Body of pancreas (tissue), 4 donors: ENCODE data around the gene TMEM178B. TPM values are rescaled to one million over a fixed set of nuclear protein-coding genes. Genes with fewer than 3 reads are reported as not detected.

Experiments used
- ATAC-seq: fragments of 150-250 bp; one replicate; pipeline ENCODE4 v1.9.1; 2016
- DNase-seq, 4 donors: peaks; one replicate each; pipeline ENCODE4 v3.0.0-alpha.2; 2019
- H3K27ac ChIP-seq, 4 donors: fragments of 200-600 bp; sonication (generic); 1 replicate in 3 of 4; 2 replicates in 1 of 4; pipeline versions ENCODE4 v1.5.1 to v1.6.1; 2016 to 2019; ENCODE audit warnings: mild to moderate bottlenecking in 1 of 4, mixed read lengths in 1 of 4, moderate library complexity in 1 of 4
- H3K27me3 ChIP-seq, 2 donors: fragments of 200-600 bp; sonication (generic); one replicate each; pipeline ENCODE4 v1.6.0; 2016; ENCODE audit warnings: mild to moderate bottlenecking in 1 of 2
- H3K36me3 ChIP-seq, 2 donors: fragments of 200-600 bp; sonication (generic); replicated peaks in 1 of 2; 2 replicates each; pipeline ENCODE4 v1.5.1; 2016; ENCODE audit warnings: low read depth in 2 of 2; ENCODE audit not compliant: insufficient read depth in 1 of 2
- H3K4me1 ChIP-seq: fragments of 200-600 bp; sonication (generic); one replicate; pipeline ENCODE4 v1.6.0; 2016
- H3K4me3 ChIP-seq, 2 donors: fragments of 200-600 bp; sonication (generic); 1 replicate in 1 of 2; 2 replicates in 1 of 2; pipeline ENCODE4 v1.5.1; 2016 to 2019
- H3K9me3 ChIP-seq, 3 donors: fragments of 200-600 bp; sonication (generic); 1 replicate in 2 of 3; 2 replicates in 1 of 3; pipeline ENCODE4 v1.5.1; 2016
- POLR2A ChIP-seq, 3 donors: fragments of 450-650 bp; IDR thresholded peaks; one replicate each; pipeline ENCODE4 v1.6.1; 2016; ENCODE audit warnings: antibody characterized with exemption in 3 of 3, mild to moderate bottlenecking in 2 of 3
- WGBS, 2 donors: methylation state at CpG; one replicate each; pipeline ENCODE4 v1.1.5; 2017; 5-methylcytosine and 5-hydroxymethylcytosine counted together
- intact Hi-C: fragments of 100-400 bp; cut with DNase I; formaldehyde crosslinking; loops from one replicate; pipeline ENCODE4 v1.15.1; 2023
- total RNA-seq, 2 donors: library from RNA; depleted of rRNA; stranded (reverse); fragments of >200 nt; gene quantifications; one replicate each; pipeline ENCODE4 v1.1.0, GENCODE V29; 2016
- TF ChIP-seq, protein P1 (sequence below), 7 experiments: fragments of 450-650 bp in 4 of 7; fragments of 200-600 bp in 3 of 7; sonication (generic) in 3 of 7; IDR thresholded peaks; one replicate each; pipeline ENCODE4 v1.5.1; 2016 to 2019; ENCODE audit warnings: antibody characterized with exemption in 7 of 7

TMEM178B gene
- total RNA-seq, 2 donors from 2014 or later, result 1.0 to 11.9 TPM

DNA sequence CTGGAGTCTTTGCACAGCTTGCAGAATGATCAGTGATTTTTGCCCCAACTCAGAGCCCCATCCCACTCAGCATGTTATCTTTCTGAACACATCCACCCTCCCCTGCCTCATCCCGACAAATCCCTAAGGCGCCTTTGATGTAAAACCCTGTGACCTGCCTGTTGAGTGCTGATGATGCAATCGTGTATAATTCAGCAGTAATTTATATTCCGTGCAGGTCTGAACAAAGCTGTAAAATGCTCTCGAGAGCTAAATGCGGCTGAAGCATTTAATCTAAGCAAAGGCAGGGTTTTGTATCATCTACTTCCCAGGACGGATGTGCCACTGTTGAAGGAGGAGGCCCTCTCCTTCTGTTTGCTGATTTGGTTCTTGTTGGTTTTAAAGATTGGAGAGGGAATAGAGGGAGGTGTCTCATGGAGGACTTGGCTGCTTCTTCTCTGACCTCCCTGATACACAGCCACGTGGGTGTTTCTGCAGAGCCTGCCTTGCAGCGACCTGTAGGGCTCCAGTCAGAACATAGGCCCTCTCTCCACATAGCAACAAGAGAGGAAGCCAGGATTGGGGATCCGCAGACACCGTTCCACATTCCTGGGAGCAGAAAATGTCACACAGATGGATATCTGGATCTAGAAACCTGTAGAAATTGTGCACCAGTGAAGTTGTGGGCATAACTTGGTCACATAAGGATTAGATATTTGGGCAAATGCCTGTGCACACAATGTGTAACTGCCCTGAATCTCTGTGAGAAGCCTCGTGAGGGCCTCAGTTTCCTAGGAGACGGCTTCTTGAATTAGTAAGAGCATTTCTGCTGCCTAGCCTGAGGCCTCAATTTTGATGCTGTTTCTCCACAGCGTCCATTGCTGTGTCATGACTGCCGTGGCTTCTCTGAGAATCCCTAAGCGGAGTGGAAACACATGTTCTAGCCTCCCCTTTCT is 387.2 kb downstream of the TMEM178B start:
- Histone ChIP-seq H3K4me1 (no peaks in the 10 kb centered on the region), H3K27ac (no peak overlapping the region), H3K27me3 (no peaks in the 10 kb centered on the region), H3K36me3 (no peaks in the 10 kb centered on the region), H3K9me3 (no peaks in the 10 kb centered on the region), H3K4me3 (no peak overlapping the region)
- ATAC-seq (no peak), DNase-seq (no peak)
- intact Hi-C loops, result no loop called here
- 63 to 68% methylated on average over 16 of the region's 16 CpGs for WGBS, 2 donors
- TF ChIP-seq, protein P1, sequence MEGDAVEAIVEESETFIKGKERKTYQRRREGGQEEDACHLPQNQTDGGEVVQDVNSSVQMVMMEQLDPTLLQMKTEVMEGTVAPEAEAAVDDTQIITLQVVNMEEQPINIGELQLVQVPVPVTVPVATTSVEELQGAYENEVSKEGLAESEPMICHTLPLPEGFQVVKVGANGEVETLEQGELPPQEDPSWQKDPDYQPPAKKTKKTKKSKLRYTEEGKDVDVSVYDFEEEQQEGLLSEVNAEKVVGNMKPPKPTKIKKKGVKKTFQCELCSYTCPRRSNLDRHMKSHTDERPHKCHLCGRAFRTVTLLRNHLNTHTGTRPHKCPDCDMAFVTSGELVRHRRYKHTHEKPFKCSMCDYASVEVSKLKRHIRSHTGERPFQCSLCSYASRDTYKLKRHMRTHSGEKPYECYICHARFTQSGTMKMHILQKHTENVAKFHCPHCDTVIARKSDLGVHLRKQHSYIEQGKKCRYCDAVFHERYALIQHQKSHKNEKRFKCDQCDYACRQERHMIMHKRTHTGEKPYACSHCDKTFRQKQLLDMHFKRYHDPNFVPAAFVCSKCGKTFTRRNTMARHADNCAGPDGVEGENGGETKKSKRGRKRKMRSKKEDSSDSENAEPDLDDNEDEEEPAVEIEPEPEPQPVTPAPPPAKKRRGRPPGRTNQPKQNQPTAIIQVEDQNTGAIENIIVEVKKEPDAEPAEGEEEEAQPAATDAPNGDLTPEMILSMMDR (IDR thresholded peaks at IDR 0.05), result no peak
- no peak for TF ChIP-seq POLR2A (IDR thresholded peaks at IDR 0.05)

DNA sequence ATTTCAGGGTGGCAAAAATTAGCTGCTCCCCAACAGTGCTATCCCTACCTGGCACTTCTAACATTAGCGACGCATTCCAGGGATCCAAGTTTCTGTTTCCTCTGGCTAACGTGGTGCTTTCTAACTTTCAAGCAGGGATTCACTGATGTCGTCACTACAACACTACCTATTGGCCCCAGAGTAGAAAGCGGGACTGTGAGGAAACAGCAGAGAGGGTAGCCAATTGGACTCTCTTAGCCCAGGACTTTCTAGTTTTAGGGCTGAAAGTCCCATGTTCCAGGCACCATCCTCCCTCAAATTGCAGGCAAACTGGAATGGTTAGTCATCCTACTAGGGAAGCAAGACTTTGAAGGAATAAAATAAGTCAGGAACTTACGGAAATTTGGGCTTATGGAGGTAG is 388.1 kb downstream of the TMEM178B start:
- Histone ChIP-seq H3K9me3 (no peaks in the 10 kb centered on the region), H3K27me3 (no peaks in the 10 kb centered on the region), H3K4me3 (no peak overlapping the region), H3K4me1 (no peaks in the 10 kb centered on the region), H3K27ac (no peak overlapping the region), H3K36me3 (no peaks in the 10 kb centered on the region)
- ATAC-seq (no peak), DNase-seq (no peak)
- intact Hi-C loops, result no loop called here
- 73% methylated on average over 6 of the region's 6 CpGs for WGBS, 2 donors
- TF ChIP-seq, protein P1 (IDR thresholded peaks at IDR 0.05), result no peak
- no peak for TF ChIP-seq POLR2A (IDR thresholded peaks at IDR 0.05)

DNA sequence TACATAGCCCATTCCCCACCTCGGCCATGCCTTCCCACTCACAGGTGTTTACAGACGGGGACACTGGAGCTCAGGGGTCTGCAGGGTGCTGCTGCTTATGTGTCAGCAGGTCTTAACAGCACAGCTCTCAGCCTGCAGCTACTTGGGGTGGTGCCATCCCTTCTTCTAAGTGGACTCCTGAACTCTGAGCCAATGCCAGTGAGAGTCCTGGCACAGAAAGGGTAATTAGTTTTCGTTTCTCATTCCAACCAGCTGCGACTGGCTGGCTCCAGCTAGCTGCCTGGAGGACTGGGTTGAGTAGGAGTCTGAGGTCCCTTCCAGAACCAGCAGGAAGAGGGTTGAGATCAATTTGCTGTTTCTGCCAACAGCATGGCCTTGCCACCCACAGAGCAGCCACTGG is 389.1 kb downstream of the TMEM178B start:
- WGBS, 2 donors, result 31 to 54% methylated on average over 4 of the region's 4 CpGs
- H3K4me3 ChIP-seq, result no peak overlapping the region
- H3K27me3 ChIP-seq, result no peaks in the 10 kb centered on the region
- intact Hi-C loops, result no loop called here
- H3K9me3 ChIP-seq, result no peaks in the 10 kb centered on the region
- ATAC-seq (no peak), DNase-seq (no peak)
- no peak overlapping the region for H3K27ac ChIP-seq
- no peak for TF ChIP-seq POLR2A (IDR thresholded peaks at IDR 0.05)
- TF ChIP-seq, protein P1 (IDR thresholded peaks at IDR 0.05), result no peak
- H3K36me3 ChIP-seq, result no peaks in the 10 kb centered on the region
- H3K4me1 ChIP-seq, result no peaks in the 10 kb centered on the region

DNA sequence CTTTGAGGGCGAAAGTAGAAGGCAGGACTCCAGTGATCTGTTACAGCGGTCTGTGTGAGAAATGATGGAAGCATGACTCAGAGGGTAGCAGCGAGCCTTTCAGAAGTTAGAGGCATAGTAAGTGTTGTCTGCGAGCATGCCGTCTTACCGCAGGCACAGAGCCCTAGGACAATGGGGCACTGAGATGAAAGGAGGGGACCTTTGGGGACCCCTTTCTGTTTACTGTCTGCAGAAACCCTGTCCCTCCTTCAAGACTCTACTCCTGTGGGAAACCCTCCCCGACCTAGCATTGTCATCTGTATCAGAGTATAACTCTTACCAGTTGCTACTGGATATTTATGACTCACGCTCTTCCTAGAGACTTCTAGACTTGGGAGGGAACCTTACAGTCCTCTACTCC is 390.1 kb downstream of the TMEM178B start:
- 76 to 85% methylated on average over 8 of the region's 8 CpGs for WGBS, 2 donors
- no peaks in the 10 kb centered on the region for H3K36me3 ChIP-seq
- H3K27ac ChIP-seq, result no peak overlapping the region
- no peak overlapping the region for H3K4me3 ChIP-seq
- H3K27me3 ChIP-seq, result no peaks in the 10 kb centered on the region
- intact Hi-C loops, result no loop called here
- no peak for TF ChIP-seq POLR2A (IDR thresholded peaks at IDR 0.05)
- TF ChIP-seq, protein P1 (IDR thresholded peaks at IDR 0.05), result no peak
- no peak for DNase-seq
- ATAC-seq, result no peak
- H3K4me1 ChIP-seq, result no peaks in the 10 kb centered on the region
- no peaks in the 10 kb centered on the region for H3K9me3 ChIP-seq

DNA sequence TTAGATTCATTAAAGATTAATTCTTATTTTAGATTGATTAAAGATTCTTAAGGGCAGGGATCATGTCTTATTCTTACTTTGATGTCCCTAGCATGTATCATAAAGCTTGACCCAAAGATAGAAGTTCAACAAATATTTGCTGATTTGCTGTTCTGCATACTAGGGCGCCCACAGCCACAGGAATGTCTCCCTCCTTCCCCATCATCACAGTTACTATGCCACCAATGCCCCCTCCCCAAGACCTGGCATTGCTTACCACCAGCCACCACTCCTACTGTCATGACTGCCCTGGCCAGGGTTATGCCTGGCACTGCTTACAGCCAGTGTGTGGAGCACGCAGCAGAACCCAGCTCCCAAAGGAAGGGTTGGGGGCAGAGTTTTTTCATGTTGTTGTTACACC is 390.7 kb downstream of the TMEM178B start:
- Histone ChIP-seq H3K27ac (no peak overlapping the region), H3K36me3 (no peaks in the 10 kb centered on the region), H3K4me1 (no peaks in the 10 kb centered on the region), H3K27me3 (no peaks in the 10 kb centered on the region), H3K9me3 (no peaks in the 10 kb centered on the region), H3K4me3 (no peak overlapping the region)
- no peak for TF ChIP-seq POLR2A (IDR thresholded peaks at IDR 0.05)
- TF ChIP-seq, protein P1 (IDR thresholded peaks at IDR 0.05), result no peak
- ATAC-seq (no peak), DNase-seq (no peak)
- intact Hi-C loops, result no loop called here
- 73 to 75% methylated on average over 2 of the region's 2 CpGs for whole genome bisulfite sequencing, 2 donors
